Esophagus (tissue), 2 donors: Measurements from ENCODE around the gene GNG2. TPM values are rescaled to one million over a fixed set of nuclear protein-coding genes. Genes with fewer than 3 reads are reported as not detected.

Source experiments
- H3K27ac ChIP-seq, 2 donors: one replicate each; pipeline ENCODE4 v1.5.1; 2013; ENCODE audit warnings: low read depth in 2 of 2, mild to moderate bottlenecking in 2 of 2, inconsistent platforms in 1 of 2, low read length in 1 of 2, moderate library complexity in 1 of 2
- H3K27me3 ChIP-seq, 2 donors: one replicate each; pipeline ENCODE4 v1.6.1; 2013; ENCODE audit warnings: low read length in 2 of 2, control low read depth in 1 of 2, mild to moderate bottlenecking in 1 of 2; ENCODE audit not compliant: insufficient read depth in 2 of 2, control insufficient read depth in 1 of 2
- H3K36me3 ChIP-seq, 2 donors: one replicate each; pipeline ENCODE4 v1.6.1; 2013; ENCODE audit warnings: low read length in 1 of 2; ENCODE audit not compliant: control insufficient read depth in 2 of 2, insufficient read depth in 2 of 2
- H3K4me1 ChIP-seq, 2 donors: one replicate each; pipeline ENCODE4 v1.6.1; 2013; ENCODE audit warnings: low read length in 1 of 2; ENCODE audit not compliant: control insufficient read depth in 2 of 2, insufficient read depth in 2 of 2
- H3K4me3 ChIP-seq, 2 donors: one replicate each; pipeline ENCODE4 v1.5.1; 2013; ENCODE audit warnings: low read length in 2 of 2, mild to moderate bottlenecking in 2 of 2, low read depth in 1 of 2, moderate library complexity in 1 of 2
- H3K9me3 ChIP-seq, 2 donors: one replicate each; pipeline ENCODE4 v1.6.1; 2013; ENCODE audit warnings: mild to moderate bottlenecking in 2 of 2, low read depth in 1 of 2, low read length in 1 of 2, moderate library complexity in 1 of 2; ENCODE audit not compliant: control insufficient read depth in 2 of 2, insufficient read depth in 1 of 2
- whole genome bisulfite sequencing, 2 donors: extraction: QIAGEN DNeasy Blood & Tissue Kit; methylation state at CpG; one replicate each; pipeline ENCODE4 v1.1.7; 2013; 5-methylcytosine and 5-hydroxymethylcytosine counted together
- polyA plus RNA-seq, 2 donors: library from polyadenylated mRNA; stranded (reverse); fragments of 200-250 nt; gene quantifications; one replicate each; pipeline ENCODE4 v1.2.3, GENCODE V29; 2013
- donor health status: healthy with polysubstance abuse.
- donor health status: Bipolar disorder and iron deficiency.

The GNG2 gene
- polyA plus RNA-seq, 2 donors = 1.6 to 2.0 TPM

GRCh38 chr14:51969852-51970540 lies 109.6 kb downstream of the GNG2 start:
- H3K36me3 ChIP-seq = no peaks in the 10 kb centered on the region
- 65 to 69% methylated on average over 6 of the region's 6 CpGs for WGBS, 2 donors
- no peak overlapping the region for H3K27ac ChIP-seq
- no peaks in the 10 kb centered on the region for H3K27me3 ChIP-seq
- H3K4me3 ChIP-seq = no peak overlapping the region
- no peaks in the 10 kb centered on the region for H3K4me1 ChIP-seq
- no peaks in the 10 kb centered on the region for H3K9me3 ChIP-seq

GRCh38 chr14:51972566-51972965 lies 112.2 kb downstream of the GNG2 start:
- Histone ChIP-seq H3K27ac (no peak overlapping the region), H3K4me1 (no peaks in the 10 kb centered on the region), H3K36me3 (no peaks in the 10 kb centered on the region), H3K9me3 (no peaks in the 10 kb centered on the region), H3K27me3 (no peaks in the 10 kb centered on the region), H3K4me3 (no peak overlapping the region)
- WGBS, 2 donors = 89 to 91% methylated on average over 7 of the region's 7 CpGs

GRCh38 chr14:51977075-51977474 lies 116.7 kb downstream of the GNG2 start:
- Histone ChIP-seq H3K36me3 (no peaks in the 10 kb centered on the region), H3K4me1 (no peaks in the 10 kb centered on the region), H3K9me3 (no peaks in the 10 kb centered on the region), H3K27me3 (no peaks in the 10 kb centered on the region), H3K4me3 (no peak overlapping the region), H3K27ac (no peak overlapping the region)
- 94 to 96% methylated on average over 5 of the region's 5 CpGs for WGBS, 2 donors

GRCh38 chr14:51978681-51979085 lies 118.3 kb downstream of the GNG2 start:
- Histone ChIP-seq H3K4me1 (no peaks in the 10 kb centered on the region), H3K36me3 (no peaks in the 10 kb centered on the region), H3K27me3 (no peaks in the 10 kb centered on the region), H3K9me3 (no peaks in the 10 kb centered on the region), H3K27ac (no peak overlapping the region), H3K4me3 (no peak overlapping the region)
- 26 to 33% methylated on average over 2 of the region's 2 CpGs for WGBS, 2 donors

- Histone ChIP-seq H3K9me3 (no peaks in the 10 kb centered on the region), H3K36me3 (no peaks in the 10 kb centered on the region), H3K4me1 (no peaks in the 10 kb centered on the region), H3K27ac (no peak overlapping the region), H3K4me3 (no peak overlapping the region), H3K27me3 (no peaks in the 10 kb centered on the region)
- 24 to 25% methylated on average over 17 of the region's 17 CpGs for WGBS, 2 donors
Observed at GRCh38 chr14:51979088-51979709, 118.8 kb downstream of the GNG2 start.

- Histone ChIP-seq H3K4me1 (no peaks in the 10 kb centered on the region), H3K36me3 (no peaks in the 10 kb centered on the region), H3K4me3 (no peak overlapping the region), H3K27me3 (no peaks in the 10 kb centered on the region), H3K27ac (no peak overlapping the region), H3K9me3 (no peaks in the 10 kb centered on the region)
- WGBS, 2 donors = 84 to 86% methylated on average over 4 of the region's 4 CpGs
Observed at GRCh38 chr14:51981218-51981854, 120.9 kb downstream of the GNG2 start.

GRCh38 chr14:51988221-51988620 lies 127.8 kb downstream of the GNG2 start:
- no peak overlapping the region for H3K4me3 ChIP-seq

GRCh38 chr14:51989293-51990234 lies 129.2 kb downstream of the GNG2 start, which contains the start of gene RTRAF:
Gene RTRAF, plus strand, starts transcription at chr14:51989546. Its CDS starts 94 bp downstream, at chr14:51989640.
- peaks cover 0 to 2% of the 10 kb centered on the region in 2 donors for H3K36me3 ChIP-seq
- peak within 1 kb of the TSS; percentile 87 to 97 for H3K4me3 ChIP-seq
- 0% methylated on average over 71 to 72 of the region's 72 CpGs for WGBS, 2 donors

More at GRCh38 chr14:51988221-51988620, 127.8 kb downstream of the GNG2 start:
- WGBS, 2 donors = 64 to 69% methylated on average over 1 of the region's 1 CpG
- Histone ChIP-seq H3K4me1 (no peaks in the 10 kb centered on the region), H3K27me3 (no peaks in the 10 kb centered on the region), H3K36me3 (peaks cover 0 to 2% of the 10 kb centered on the region in 2 donors), H3K27ac (no peak overlapping the region), H3K9me3 (no peaks in the 10 kb centered on the region)

GRCh38 chr14:51990488-51990887 lies 130.1 kb downstream of the GNG2 start:
- H3K27ac ChIP-seq = no peak overlapping the region
- peak overlapping the region in 1 of 2 donors; percentile 97 for H3K4me3 ChIP-seq
- H3K9me3 ChIP-seq = no peaks in the 10 kb centered on the region
- H3K4me1 ChIP-seq = no peaks in the 10 kb centered on the region
- no peaks in the 10 kb centered on the region for H3K27me3 ChIP-seq
- peaks cover 0 to 2% of the 10 kb centered on the region in 2 donors for H3K36me3 ChIP-seq
- 69 to 72% methylated on average over 3 of the region's 3 CpGs for WGBS, 2 donors

More at GRCh38 chr14:51989293-51990234, 129.2 kb downstream of the GNG2 start, which contains the start of gene RTRAF:
- Histone ChIP-seq H3K4me1 (no peaks in the 10 kb centered on the region), H3K27me3 (no peaks in the 10 kb centered on the region), H3K27ac (peak within 1 kb of the TSS; percentile 81 to 93), H3K9me3 (no peaks in the 10 kb centered on the region)
